Umbilical cord (tissue), 2 donors: ENCODE results near the gene PDSS2. TPM values are rescaled to one million over a fixed set of nuclear protein-coding genes. Genes with fewer than 3 reads are reported as not detected.
"Not testable (repeated sequence)": the region's sequence is repeated elsewhere in the genome, so short reads cannot be mapped to it uniquely, and the experiment has no call there.

ENCODE experiments used
- DNase-seq: peaks from one replicate; pipeline ENCODE4 v3.0.0-alpha.2; 2015; ENCODE audit warnings: low spot score
- total RNA-seq: library from RNA; depleted of rRNA; stranded (reverse); fragments of >200 nt; gene quantifications from one replicate; pipeline ENCODE4 v1.2.3, GENCODE V29; 2014; ENCODE audit warnings: low replicate concordance; ENCODE audit not compliant: insufficient read depth

PDSS2 gene
- total RNA-seq, 1 donor from 2014 or later: 6.3 TPM

DNA sequence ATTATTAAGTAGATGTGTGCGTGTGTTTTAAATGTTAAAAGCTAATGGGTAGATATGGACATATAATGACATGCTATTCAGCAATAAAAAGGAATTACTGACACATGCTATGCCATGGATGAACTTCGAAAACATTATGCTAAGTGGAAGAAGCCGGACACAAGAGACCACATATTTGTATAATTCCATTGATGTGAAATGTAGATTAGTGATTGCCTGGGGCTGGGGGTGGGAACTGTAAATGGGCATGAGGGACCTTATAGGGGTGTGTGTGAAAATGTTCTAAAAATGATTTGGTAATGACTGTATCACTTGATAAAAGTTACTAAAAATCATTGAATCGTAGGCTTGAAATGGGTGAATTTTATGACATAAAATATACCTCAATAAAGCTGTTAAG lies 239.5 kb downstream of the PDSS2 start:
- DNase-seq: no peak

DNA sequence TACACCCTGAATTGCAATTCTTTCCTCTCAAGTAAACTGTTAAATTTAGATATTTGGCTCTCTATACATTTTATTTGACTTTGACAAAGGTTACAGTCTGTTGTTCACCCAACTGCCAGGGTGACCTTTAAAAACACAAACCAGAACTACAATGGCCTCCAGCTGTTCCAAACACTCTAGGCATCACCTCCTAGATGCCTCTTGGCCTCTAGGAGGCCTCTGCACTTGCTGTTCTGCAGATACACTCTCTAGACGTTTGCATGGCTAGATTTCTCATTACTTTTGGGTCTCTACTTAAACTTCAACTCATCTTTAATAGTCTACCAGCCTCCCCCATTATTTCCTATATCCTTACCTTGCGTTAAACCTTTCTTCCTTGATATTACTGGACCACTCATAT lies 241.2 kb downstream of the PDSS2 start:
- no peak for DNase-seq

DNA sequence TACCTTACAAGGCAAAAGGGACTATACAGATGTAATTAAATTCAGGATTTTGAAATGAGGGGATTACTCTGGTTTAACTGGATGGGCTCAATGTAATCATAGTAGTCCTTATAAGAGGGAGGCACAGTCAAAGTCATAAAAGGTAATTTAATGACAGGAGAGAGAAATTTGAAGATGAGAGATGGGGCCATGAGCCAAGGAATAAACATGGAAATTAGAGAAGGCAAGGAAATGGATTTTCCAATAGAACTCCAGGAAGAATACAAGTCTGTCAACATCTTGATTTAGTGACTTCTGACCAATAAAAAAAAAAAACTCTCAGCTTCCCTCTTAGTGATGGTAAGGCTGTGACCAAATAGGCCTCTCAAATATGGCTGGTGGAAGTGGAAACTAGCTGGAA lies 242.1 kb downstream of the PDSS2 start:
- no peak for DNase-seq

DNA sequence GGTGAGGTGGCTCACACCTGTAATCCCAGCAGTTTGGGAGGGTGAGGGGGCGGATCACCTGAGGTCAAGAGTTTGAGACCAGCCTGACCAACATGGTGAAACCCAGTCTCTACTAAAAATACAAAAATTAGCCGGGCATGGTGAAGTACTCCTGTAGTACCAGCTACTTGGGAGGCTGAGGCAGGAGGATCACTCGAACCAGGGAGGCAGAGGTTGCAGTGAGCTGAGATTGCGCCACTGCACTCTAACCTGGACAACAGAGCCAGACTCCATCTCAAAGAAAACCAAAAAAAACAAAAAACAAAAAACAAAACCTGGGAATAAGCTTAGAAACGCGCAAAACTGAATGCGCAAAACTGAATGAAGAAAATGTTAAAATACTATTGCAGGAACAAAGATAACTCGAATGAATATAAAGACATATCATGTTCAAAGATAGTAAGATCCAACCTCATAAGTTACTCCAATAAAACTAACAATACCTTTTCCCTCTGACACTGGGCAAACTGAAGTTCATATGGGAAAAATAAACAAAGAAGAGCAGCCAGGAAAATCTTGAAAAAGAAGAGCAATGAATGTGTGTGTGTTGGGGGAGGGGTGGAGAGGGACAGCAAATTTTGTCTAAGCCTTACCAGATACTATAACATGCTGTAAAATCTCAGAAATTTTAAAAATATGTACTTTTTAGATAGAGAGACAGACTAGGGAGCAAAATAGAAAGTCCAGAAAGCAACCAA lies 243.0 kb downstream of the PDSS2 start:
- no peak for DNase-seq

DNA sequence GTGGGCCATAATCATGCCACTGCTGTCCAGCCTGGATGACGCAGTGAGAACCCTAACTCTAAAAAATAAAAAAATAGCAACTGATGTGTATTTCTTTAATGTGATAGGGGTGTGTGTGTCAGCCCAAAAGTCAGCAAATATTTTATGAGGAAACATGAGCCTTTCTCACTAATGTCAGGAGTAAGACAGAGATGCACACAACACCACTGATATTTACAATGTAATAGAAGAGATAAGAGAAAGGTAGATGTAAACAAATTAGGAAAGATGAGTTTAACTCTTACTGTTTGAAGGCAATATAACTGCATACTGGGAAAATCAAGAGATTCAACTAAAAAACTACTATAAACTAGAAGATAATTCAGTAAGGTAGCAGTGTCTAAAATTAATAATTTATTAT lies 244.0 kb downstream of the PDSS2 start:
- no peak for DNase-seq

DNA sequence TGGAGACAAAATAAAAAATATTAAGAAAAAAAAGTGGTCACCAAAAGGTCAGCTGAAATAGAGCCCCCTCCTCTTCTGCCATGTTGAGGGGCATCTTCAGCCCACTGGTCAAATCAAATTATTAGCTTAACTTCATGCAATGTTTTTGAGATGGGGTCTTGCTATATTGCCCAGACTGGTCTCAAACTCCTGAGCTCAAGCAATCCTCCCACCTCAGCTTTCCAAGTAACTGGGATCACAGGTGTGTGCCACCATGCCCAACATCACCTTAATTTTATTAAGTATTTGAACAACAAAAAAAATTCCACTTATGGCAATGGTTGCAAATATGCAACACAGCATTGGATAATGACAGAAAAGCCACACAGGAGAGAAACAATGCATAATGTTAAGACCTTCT lies 244.7 kb downstream of the PDSS2 start:
- no peak for DNase-seq

DNA sequence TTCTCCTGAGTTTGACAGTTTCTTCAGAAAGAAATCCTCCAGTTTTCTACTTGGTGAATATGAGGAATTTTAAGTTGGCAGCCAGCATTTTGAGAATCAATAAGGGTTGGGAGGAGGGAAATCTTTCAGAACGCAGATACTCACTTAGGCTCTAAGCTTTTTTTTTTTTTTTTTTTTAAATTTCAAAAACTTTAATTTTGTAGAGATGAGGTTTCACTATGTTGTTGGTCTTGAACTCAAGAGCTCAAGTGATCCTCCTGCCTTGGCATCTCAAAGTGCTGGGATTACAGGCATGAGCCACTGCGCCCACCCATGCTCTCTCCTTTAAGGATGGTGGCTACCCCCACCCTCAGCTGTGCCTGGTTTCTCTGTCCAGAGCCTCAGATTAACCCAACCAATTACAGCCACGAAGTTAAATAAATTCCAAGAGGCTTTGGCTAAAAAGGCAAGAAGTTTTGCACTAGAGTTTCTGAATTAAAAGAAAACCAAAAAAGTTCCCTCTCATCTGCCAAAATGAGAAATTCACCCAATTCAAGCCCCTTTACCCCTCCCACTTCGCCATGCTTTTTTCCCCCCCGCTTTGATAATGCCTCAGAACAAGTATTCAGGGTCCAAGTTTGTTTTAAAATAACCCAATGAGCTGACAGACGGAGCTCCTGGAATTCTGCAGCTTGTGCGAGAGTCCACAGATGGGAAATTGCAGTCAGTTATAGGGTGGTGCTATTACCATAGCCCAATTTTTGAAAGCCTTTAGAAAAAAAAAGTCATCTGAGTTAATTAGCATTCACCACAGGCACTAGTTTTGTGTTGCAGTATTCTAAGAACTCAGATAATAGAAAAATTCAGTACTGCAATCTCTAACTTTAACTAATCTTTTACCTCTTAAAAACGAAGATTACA lies 249.7 kb downstream of the PDSS2 start:
- DNase-seq: no peak

DNA sequence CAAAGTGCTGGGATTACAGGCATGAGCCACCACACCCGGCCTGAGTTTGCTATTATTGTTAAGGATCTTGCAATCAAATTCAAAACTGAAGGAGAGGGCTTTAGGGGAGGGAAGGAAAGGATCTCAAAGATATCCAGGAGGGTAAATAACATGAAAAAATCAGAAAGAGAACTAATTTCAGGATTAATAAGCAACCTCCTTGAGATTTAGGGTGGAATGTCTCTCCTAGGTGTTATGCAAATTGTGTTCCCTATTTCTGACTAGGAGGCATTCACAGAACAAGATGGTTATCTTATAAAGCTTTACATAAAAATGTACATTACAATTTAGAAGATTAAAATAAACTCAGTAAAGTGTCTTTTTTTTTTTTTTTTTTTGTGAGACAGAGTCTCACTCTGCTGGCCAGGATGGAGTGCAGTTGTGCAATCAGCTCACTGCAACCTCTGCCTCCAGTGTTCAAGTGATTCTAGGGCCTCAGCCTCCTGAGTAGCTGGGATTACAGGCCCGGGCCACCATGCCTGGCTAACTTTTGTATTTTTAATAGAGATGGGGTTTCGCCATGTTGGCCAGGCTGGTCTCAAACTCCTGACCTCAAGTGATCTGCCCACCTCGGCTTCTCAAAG lies 252.0 kb downstream of the PDSS2 start:
- no peak for DNase-seq

DNA sequence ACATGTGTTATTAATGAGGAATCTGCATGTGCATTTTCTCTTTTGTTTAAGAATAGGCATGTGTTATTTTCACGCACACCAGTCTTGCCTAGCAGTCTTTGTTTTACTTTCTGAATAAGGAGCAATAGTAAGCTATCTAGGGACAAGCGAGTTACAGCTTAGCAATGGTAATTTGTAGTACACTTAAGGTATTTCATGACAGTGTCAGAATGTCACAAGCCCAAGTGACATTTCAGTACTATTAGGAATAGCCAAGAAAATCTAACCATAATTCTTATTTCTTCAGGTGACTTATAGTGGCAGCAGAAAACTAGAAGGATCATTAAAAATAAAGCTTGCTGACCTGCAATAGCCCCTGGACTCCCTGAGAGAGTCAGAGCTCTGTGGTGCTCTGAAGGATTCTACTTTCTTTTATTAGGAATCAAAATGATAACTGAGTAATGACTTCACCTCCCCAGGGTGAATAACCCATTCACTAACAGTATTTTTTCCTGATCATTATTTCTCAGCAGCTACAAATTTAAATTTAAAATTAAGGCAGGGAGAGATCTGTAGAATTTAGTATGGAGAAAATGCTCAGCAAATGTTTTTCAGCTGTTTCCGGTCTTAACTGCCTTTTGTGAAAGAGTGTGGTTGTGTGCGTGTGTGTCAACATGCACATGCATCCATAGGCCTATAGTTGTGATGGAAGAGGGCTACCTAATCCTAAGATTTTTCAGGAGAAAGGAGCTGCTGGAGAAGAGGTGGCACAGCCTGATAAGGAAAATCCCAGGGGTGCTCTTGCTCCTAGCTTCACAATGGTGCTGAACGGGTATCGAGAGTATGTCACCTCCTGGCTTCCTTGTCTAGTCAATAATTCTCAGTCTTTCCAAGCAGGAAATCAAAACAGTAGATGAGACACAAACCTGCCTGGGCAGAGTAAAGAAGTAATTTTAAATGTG lies 254.0 kb downstream of the PDSS2 start:
- DNase-seq: no peak

DNA sequence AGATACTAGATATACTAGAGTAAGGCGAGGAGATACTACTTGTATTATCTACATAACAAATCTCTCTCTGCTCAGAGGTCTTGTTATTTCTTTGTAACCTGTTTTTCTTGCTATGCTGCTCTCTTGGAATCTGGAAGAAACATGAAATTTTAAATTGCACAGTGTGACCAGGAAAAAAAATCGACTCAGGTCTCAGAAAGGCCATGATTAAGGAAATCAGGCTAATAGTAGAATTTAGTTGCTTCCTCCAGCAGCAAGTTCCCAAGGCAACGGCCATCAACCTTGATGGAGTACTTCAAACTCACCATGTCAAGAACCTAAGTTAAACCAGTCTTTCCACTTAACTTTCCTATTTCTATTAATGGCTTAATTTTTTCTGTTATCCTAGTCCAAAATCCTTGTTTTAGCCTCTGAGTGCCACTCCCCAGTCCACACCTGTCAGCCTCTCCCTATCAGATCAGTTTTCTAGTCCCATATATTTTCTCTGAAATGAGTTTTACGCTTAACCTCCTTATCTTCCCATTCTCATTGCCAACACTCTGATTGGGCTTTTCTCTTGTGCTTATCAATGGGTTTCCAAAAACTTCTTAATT lies 256.4 kb downstream of the PDSS2 start:
- peak; percentile 33 for DNase-seq

DNA sequence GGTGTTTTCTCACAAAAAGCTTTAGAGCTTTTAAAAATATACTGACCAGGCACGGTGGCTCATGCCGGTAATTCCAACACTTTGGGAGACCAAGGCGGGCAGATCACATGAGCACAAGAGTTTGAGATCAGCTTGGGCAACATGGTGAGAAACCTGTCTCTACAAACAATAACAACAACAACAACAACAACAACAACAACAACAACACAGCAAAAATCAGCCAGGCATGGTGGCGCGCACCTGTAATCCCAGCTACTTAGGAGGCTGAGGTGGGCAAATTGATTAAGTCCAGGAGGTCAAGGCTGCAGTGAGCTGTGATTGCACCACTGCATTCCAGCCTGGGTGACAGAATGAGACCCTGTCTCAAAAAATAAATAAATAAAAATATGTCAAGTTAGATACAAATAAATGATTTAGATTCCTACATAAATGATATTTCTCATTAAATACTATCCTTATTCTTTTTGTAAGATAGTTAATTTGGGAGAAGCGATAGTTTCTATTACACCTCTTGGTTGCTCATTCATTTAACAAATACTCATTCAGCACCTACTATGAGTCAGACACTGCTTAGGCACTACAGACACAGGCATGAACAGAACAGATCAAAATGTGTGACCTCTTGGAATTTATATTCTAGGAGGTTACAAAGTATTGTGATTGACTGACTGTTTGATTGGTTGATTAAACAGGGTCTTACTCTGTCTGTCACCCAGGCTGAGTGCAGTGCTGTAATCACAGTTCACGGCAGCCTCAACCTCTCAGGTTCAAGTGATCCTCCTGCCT lies 260.5 kb downstream of the PDSS2 start:
- no peak for DNase-seq

DNA sequence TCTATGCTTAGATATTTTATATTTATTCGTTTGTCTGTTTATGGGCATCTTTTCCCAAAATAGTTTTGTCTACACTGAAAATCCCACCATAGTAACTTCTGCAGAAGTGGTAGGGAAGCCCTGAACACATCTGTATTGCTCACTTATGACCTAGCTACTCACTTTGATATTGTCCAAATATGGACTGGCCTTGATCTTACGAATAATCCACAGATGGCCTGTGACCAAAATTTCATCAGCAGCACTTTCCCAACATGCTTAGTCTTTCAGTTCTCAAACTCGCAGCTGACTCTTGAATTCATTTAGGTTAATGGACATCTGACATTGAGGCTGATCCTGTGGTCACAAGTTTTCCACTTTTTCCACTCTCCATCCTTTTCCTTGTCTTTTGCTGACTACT lies 263.2 kb downstream of the PDSS2 start:
- peak; percentile 56 for DNase-seq

DNA sequence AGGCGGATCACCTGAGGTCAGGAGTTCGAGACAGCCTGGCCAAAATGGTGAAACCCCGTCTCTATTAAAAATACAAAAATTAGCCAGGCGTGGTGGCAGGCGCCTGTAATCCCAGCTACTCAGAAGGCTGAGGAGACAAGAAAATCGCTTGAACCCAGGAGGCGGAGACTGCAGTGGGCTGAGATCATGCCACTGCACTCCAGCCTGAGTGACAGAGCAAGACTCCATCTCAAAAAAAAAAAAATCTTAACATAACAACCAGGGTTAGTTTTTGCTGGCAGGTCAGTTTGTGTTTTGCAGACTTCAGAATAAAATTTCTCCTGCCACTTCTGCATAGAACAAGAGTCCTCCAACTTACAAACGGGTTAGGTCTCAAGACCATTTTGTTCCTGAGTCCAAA lies 264.6 kb downstream of the PDSS2 start:
- not testable (repeated sequence) for DNase-seq

DNA sequence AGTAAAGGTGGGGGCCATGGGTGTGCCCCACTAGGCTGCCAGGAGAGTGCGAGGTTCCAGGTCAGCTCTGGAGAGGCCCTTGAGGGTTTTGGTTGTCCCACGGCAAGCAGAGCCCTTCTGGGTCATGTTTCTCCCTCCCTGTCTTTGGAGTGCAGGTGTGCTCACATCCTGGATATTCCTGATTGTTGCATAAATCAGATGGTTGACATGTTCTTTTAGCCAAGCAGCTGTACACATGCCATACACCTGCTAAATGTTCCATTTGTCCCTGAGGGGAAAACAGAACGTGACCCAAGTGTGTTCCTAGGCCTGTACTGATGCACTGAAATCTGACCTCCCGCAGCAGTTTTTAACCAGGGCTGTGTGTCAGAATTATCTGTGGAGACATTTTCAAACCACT lies 266.5 kb downstream of the PDSS2 start:
- peak; percentile 58 for DNase-seq

DNA sequence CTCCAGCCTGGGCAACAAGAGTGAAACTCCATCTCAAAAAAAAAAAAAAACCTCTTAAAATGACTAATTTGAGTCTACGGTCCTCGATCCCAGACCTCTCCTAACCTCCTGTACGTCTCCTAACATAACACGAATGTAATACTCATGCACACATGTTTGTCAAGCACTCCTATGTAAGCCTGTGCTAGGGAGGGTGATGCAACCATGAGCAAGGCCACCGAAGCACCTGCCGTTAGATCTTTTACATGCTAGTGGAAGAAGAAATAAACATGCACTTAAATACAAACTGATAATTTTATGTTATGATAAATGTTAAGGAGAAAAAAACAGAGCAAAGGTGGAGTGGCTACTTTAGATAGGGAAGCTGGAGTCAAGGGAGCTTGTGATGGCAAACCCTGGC lies 271.7 kb downstream of the PDSS2 start:
- DNase-seq: no peak

DNA sequence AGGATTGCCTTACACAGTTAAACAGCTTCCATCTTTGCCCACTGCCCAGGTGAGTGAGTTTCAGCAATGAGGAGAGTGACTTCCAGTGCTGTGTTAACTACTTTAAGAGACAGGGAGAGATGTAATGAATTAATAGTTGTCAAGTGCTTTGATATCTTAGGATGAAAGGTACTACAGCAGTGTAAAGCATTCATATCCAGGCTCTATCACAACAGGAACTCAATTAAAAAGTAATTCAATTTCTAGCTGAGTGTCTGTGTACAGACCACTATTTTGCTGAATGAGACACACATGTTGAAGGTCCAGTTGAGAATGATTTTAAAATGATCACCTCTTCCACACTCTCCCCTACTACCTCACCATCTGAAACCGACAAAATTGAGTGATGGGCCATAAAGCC lies 273.3 kb downstream of the PDSS2 start:
- no peak for DNase-seq

DNA sequence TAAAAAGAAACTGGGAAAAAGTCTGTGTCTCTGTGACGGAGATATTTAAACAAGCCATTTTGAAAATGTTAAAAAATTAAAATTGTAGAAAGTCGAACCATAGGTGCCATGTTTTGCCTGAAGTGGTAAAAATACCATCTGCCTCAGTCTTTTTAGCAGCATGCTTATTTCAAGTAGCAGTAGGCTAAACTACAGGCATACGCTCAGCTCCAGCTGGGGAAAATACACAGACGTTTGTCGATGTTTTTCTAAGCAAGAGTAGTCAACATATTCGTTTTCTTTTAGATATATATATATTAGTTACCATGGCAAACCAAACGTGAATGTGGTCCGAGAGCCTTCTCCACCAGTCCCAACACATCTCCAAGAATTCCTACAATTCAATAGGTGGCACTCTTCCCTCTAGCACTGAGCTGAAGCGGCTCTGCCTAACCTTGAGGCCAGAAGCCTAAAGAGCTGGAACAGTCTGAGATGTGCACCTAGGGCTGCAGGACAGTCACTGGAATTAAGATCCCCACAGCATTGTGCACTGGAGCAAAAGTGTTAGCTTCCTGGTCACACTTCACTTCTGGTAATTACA lies 273.9 kb downstream of the PDSS2 start:
- DNase-seq: peak; percentile 20

DNA sequence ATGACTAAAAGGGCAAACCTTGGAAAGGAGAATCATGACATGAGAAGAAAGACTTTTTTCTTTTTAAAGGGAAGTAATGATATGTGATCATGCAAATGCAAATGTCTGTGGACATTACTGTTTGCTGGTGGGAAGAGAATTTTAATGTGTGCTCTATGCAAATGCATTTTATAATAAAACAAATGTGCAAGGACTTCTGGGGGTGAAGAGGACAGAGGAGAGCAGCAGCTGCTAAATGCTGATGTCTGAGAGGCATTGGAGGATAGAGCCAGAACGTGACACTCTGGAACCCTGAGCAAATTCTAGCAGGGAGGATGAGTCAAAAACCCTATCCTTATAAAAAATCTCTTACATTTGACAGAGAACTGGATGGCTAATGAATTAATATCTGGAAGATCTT lies 274.9 kb downstream of the PDSS2 start:
- no peak for DNase-seq

DNA sequence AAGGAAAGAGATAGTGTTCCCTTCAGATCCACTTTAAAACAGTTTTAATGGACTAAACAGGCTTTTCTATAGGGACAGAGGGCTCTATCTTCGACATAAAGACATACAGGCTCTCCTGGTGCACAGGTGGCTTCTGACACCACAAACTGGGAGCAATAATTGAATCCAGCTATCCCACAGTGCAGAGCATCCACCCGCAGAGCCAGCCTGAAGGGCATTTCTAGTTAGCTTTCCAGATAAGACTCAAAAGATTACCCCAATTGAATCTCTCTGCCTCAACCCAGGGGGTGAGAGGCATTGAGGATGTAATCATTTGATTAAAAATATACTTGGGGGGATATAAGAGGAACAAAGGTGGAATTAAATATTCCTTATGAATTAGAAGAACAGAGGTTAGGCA lies 279.3 kb downstream of the PDSS2 start:
- no peak for DNase-seq

DNA sequence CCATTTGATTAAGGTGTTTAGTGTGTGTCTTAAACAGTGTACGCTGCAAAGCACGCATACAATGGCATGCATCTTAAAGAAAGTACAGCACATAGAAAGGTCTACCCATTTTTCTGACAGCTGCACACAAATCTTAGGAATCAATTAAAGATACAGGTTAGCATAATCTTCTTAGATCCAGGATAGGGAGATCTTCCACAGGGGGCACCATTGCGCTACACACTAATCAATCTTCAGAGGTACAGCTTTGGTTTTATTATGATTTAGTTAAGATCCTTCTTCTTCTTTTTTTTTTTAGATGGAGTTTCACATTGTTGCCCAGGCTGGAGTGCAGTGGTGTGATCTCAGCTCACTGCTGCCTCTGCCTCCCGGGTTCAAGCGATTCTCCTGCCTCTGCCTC lies 280.4 kb downstream of the PDSS2 start:
- DNase-seq: no peak
